ENCODE data around the gene EDNRA. TPM values are rescaled to one million over a fixed set of nuclear protein-coding genes. Genes with fewer than 3 reads are reported as not detected.

Gene EDNRA
- total RNA-seq, 1 donor from 2014 or later: 9.7 TPM

GRCh38 chr4:147498031-147498660, 17.2 kb downstream of the EDNRA start:
- DNase-seq: no peak

GRCh38 chr4:147508346-147508745, 27.4 kb downstream of the EDNRA start:
- DNase-seq: no peak

GRCh38 chr4:147509386-147509785, 28.5 kb downstream of the EDNRA start:
- DNase-seq: no peak

GRCh38 chr4:147510962-147511668, 30.2 kb downstream of the EDNRA start:
- DNase-seq: no peak

- no peak for DNase-seq
These were observed 32.2 kb downstream of the EDNRA start for GRCh38 chr4:147513091-147513490.

- no peak for DNase-seq
These were observed 33.1 kb downstream of the EDNRA start for GRCh38 chr4:147513952-147514351.

- no peak for DNase-seq
These were observed 34.5 kb downstream of the EDNRA start for GRCh38 chr4:147515220-147515936.

GRCh38 chr4:147516133-147516532, 35.2 kb downstream of the EDNRA start:
- DNase-seq: no peak

GRCh38 chr4:147518086-147518485, 37.2 kb downstream of the EDNRA start:
- no peak for DNase-seq

GRCh38 chr4:147518846-147519767, 38.2 kb downstream of the EDNRA start:
- DNase-seq: peak; percentile 18

- no peak for DNase-seq
These were observed 43.7 kb downstream of the EDNRA start for GRCh38 chr4:147524601-147525000.

GRCh38 chr4:147525494-147526271, 44.8 kb downstream of the EDNRA start:
- DNase-seq: no peak

GRCh38 chr4:147526272-147526654, 45.4 kb downstream of the EDNRA start:
- no peak for DNase-seq

- no peak for DNase-seq
These were observed 47.2 kb downstream of the EDNRA start for GRCh38 chr4:147528054-147528453.

GRCh38 chr4:147530134-147530533, 49.2 kb downstream of the EDNRA start:
- no peak for DNase-seq

- no peak for DNase-seq
These were observed 49.8 kb downstream of the EDNRA start for GRCh38 chr4:147530723-147531122.

- no peak for DNase-seq
These were observed 52.0 kb downstream of the EDNRA start for GRCh38 chr4:147532896-147533295.

- DNase-seq: no peak
These were observed 52.4 kb downstream of the EDNRA start for GRCh38 chr4:147533331-147533730.

- DNase-seq: no peak
These were observed 54.2 kb downstream of the EDNRA start for GRCh38 chr4:147535124-147535523.

- no peak for DNase-seq
These were observed 57.8 kb downstream of the EDNRA start for GRCh38 chr4:147538711-147539110.

- no peak for DNase-seq
These were observed 59.1 kb downstream of the EDNRA start for GRCh38 chr4:147539959-147540358.

All from occipital lobe (tissue), 2 donors.